Dedifferentiated amniotic fluid mesenchymal stem cell (primary cell): Measurements from ENCODE around the gene TCP11X1.
"Not testable (repeated sequence)": the region's sequence is repeated elsewhere in the genome, so short reads cannot be mapped to it uniquely, and the experiment has no call there.

Experiments used
- DNase-seq: peaks from one replicate; pipeline ENCODE4 v3.0.0-alpha.2; 2016; ENCODE audit errors: extremely low spot score

The TCP11X1 gene

GRCh38 chrX:102214986-102215385 is at the start of gene TCP11X1:
TSS of gene TCP11X1 (plus strand) at chrX:102215301.
- DNase-seq, result not testable (repeated sequence)

- DNase-seq, result no peak
Observed at GRCh38 chrX:102185967-102186720, 29.0 kb upstream of the TCP11X1 start.

- not testable (repeated sequence) for DNase-seq
Observed at GRCh38 chrX:102207940-102208339, 7.2 kb upstream of the TCP11X1 start.

- not testable (repeated sequence) for DNase-seq
Observed at GRCh38 chrX:102216497-102216896, 1.4 kb downstream of the TCP11X1 start.

- DNase-seq, result not testable (repeated sequence)
Observed at GRCh38 chrX:102235678-102236077, 20.6 kb downstream of the TCP11X1 start.

- not testable (repeated sequence) for DNase-seq
Observed at GRCh38 chrX:102240265-102240664, 25.2 kb downstream of the TCP11X1 start.

GRCh38 chrX:102246893-102247292 is 31.8 kb downstream of the TCP11X1 start, which contains the start of gene NXF2:
TSS of gene NXF2 (plus strand) at chrX:102247167. CDS start at chrX:102307079, 59,912 bp downstream.
- DNase-seq, result not testable (repeated sequence)

GRCh38 chrX:102272231-102272630 is 57.1 kb downstream of the TCP11X1 start:
- not testable (repeated sequence) for DNase-seq
